HepG2 (cell line): Measurements from ENCODE around the gene TMEM80. TPM values are rescaled to one million over a fixed set of nuclear protein-coding genes. Genes with fewer than 3 reads are reported as not detected.
A peak's percentile ranks its signal among the peaks of the same experiment; 100 is the strongest.

Experiments
- ATAC-seq: fragments of 200-7000 bp; cut with Tn5 transposase; 3 replicates; pipeline ENCODE4 v1.9.1; 2020; ENCODE audit warnings: mild to moderate bottlenecking, moderate library complexity
- BruUV-seq: library from RNA; stranded (reverse); fragments of 400-500 nt; replicated peaks from 2 replicates; lab custom pipeline; 2021; lab: Mats Ljungman, UMichigan
- CTCF ChIA-PET: fragments of 300-600 bp; formaldehyde crosslinking; extraction: SDS; loops from one replicate; lab custom pipeline; 2021; ENCODE audit warnings: low total read pairs, inconsistent platforms, low intra/inter-chr PET ratio; lab: Yijun Ruan, JAX
- POLR2A ChIA-PET: fragments of 350-600 bp; sonication (Branson Sonifier 250); formaldehyde crosslinking; loops from one replicate; lab custom pipeline; 2020; ENCODE audit warnings: antibody characterized with exemption, inconsistent platforms; lab: Yijun Ruan, JAX
- DNase-seq: peaks from one replicate; pipeline ENCODE4 v3.0.0-alpha.2; 2015; ENCODE audit warnings: low spot score
- FAIRE-seq: peaks from 3 replicates; lab custom pipeline; 2011; peaks lifted over from hg19 to GRCh38; lab: Jason Lieb, UNC
- H2AFZ ChIP-seq: one replicate; pipeline ENCODE4 v1.6.1; 2011; ENCODE audit warnings: low read length, inconsistent platforms
- H3K27ac ChIP-seq: fragments of 300-600 bp; 3 replicates; pipeline ENCODE4 v1.8.0; 2011; ENCODE audit warnings: mixed run types, mild to moderate bottlenecking, mixed read lengths, low read length, inconsistent platforms; ENCODE audit not compliant: insufficient read depth; ENCODE audit errors: extremely low read length
- H3K27me3 ChIP-seq, 2 experiments: fragments of 200-600 bp in 1 of 2; 2 replicates in 1 of 2; 3 replicates in 1 of 2; pipeline versions ENCODE4 v1.6.0 to v1.8.0; 2011; ENCODE audit warnings: low read length in 2 of 2, mild to moderate bottlenecking in 2 of 2, moderate library complexity in 2 of 2, inconsistent platforms in 1 of 2; ENCODE audit not compliant: insufficient read depth in 2 of 2, control insufficient read depth in 1 of 2
- H3K36me3 ChIP-seq, 2 experiments: fragments of 200-600 bp in 1 of 2; replicated peaks in 1 of 2; 2 replicates in 1 of 2; 3 replicates in 1 of 2; pipeline versions ENCODE4 v1.5.1 to v1.8.0; 2011; ENCODE audit warnings: low read length in 2 of 2, inconsistent platforms in 1 of 2; ENCODE audit not compliant: insufficient read depth in 2 of 2, control insufficient read depth in 1 of 2
- H3K4me1 ChIP-seq: 2 replicates; pipeline ENCODE4 v1.5.1; 2012; ENCODE audit warnings: low read length, inconsistent platforms; ENCODE audit not compliant: insufficient read depth
- H3K4me2 ChIP-seq: 2 replicates; pipeline ENCODE4 v1.6.0; 2011; ENCODE audit warnings: low read depth, low read length, inconsistent platforms
- H3K4me3 ChIP-seq, 3 experiments: fragments of 200-600 bp in 1 of 3; sonication (generic), shearing (Covaris generic) in 1 of 3; replicated peaks in 1 of 3; 2 replicates each; pipeline ENCODE4 v1.5.1; 2011 to 2016; ENCODE audit warnings: low read length in 3 of 3, inconsistent platforms in 2 of 3, low read depth in 2 of 3, mild to moderate bottlenecking in 2 of 3, control low read depth in 1 of 3, mixed read lengths in 1 of 3; ENCODE audit not compliant: insufficient read depth in 1 of 3
- H3K79me2 ChIP-seq: one replicate; pipeline ENCODE4 v1.6.1; 2011; ENCODE audit warnings: low read length, inconsistent platforms; ENCODE audit not compliant: insufficient read depth
- H3K9ac ChIP-seq: 2 replicates; pipeline ENCODE4 v1.6.0; 2011; ENCODE audit warnings: mild to moderate bottlenecking, low read depth, low read length, inconsistent platforms; ENCODE audit not compliant: insufficient read depth
- H3K9me3 ChIP-seq: 2 replicates; pipeline ENCODE4 v1.5.1; 2012; ENCODE audit warnings: mild to moderate bottlenecking, low read length
- H4K20me1 ChIP-seq: 2 replicates; pipeline ENCODE4 v1.6.0; 2011; ENCODE audit warnings: inconsistent platforms, mild to moderate bottlenecking, low read length, moderate library complexity; ENCODE audit not compliant: insufficient read depth
- AGO2 ChIP-seq: fragments of 200-400 bp; formaldehyde crosslinking; optimal IDR thresholded peaks from 2 replicates; pipeline ENCODE3; 2017; ENCODE audit warnings: mild to moderate bottlenecking, low read depth, low read length, moderate library complexity
- ARID5B ChIP-seq: IDR thresholded peaks from 2 replicates; pipeline ENCODE4 v1.4.0; 2020; ENCODE audit warnings: mild to moderate bottlenecking, missing genetic modification reagents
- CEBPG ChIP-seq: IDR thresholded peaks from 2 replicates; pipeline ENCODE4 v1.6.1; 2016
- JUND ChIP-seq: sonication (generic); formaldehyde crosslinking; IDR thresholded peaks from 2 replicates; pipeline ENCODE4 v1.8.0; 2022; ENCODE audit warnings: mild to moderate bottlenecking, missing genetic modification reagents
- MNT ChIP-seq: fragments of 450-650 bp; IDR thresholded peaks from 2 replicates; pipeline ENCODE4 v1.6.1; 2016
- RBFOX2 ChIP-seq: fragments of 200-400 bp; formaldehyde crosslinking; IDR thresholded peaks from 2 replicates; pipeline ENCODE4 v1.6.1; 2017; ENCODE audit warnings: low read depth, mild to moderate bottlenecking, low read length
- U2AF1 ChIP-seq: fragments of 200-400 bp; formaldehyde crosslinking; optimal IDR thresholded peaks from 2 replicates; pipeline ENCODE3; 2017; ENCODE audit warnings: mild to moderate bottlenecking, low read depth, low read length
- ZXDC ChIP-seq: sonication (generic); formaldehyde crosslinking; IDR thresholded peaks from 2 replicates; pipeline ENCODE4 v1.5.0; 2020; ENCODE audit warnings: mild to moderate bottlenecking, missing genetic modification reagents
- WGBS: methylation state at CpG from one replicate; pipeline ENCODE4 v1.1.6; 2017; ENCODE audit warnings: low lambda C conversion rate; 5-methylcytosine and 5-hydroxymethylcytosine counted together
- in situ Hi-C: cut with HindIII; loops from 2 replicates; pipeline ENCODE4 v1.10.0; 2017; ENCODE audit warnings: low pct_unique_long_range_greater_than_20kb; ENCODE audit not compliant: extremely low pct_ligation_motif_present
- intact Hi-C: fragments of 100-400 bp; cut with micrococcal nuclease; formaldehyde crosslinking; loops from one replicate; pipeline ENCODE4 v1.10.0; 2022; ENCODE audit not compliant: unreplicated experiment
- polyA plus RNA-seq, 8 experiments: library from polyadenylated mRNA; depleted of rRNA in 3 of 8; stranded (reverse) in 7 of 8; unstranded in 1 of 8; fragments of >200 nt; fragmentation: Illumina TruSeq in 4 of 8; extraction: Trizol in 4 of 8; gene quantifications; 2 replicates each; pipeline versions ENCODE4 v1.2.1 to v1.2.3, GENCODE V29; 2011 to 2016; ENCODE audit warnings: low read depth in 4 of 8, missing spikeins in 1 of 8, mixed read lengths in 1 of 8; ENCODE audit not compliant: insufficient read depth in 1 of 8
- total RNA-seq, 5 experiments: library from RNA; depleted of rRNA; stranded (reverse); fragments of >200 nt; fragmentation: Illumina TruSeq; extraction: Trizol; gene quantifications; 2 replicates each; pipeline ENCODE4 v1.2.3, GENCODE V29; 2016; ENCODE audit warnings: low read depth in 1 of 5

Gene TMEM80
- total and polyA plus RNA-seq, 2 of the 13 experiments (the other 11 are each of a cell fraction or from before 2014, with no cell fraction given) = 5.6 to 17.1 TPM

- Histone ChIP-seq H3K9me3 (no peaks in the 10 kb centered on the region), H3K4me2 (no peak overlapping the region), H3K36me3 (peaks cover 17 to 57% of the 10 kb centered on the region in 2 experiments; a peak in 3 of 5 replicates), H4K20me1 (no peaks in the 10 kb centered on the region), H2AFZ (no peak overlapping the region), H3K27me3 (no peaks in the 10 kb centered on the region), H3K79me2 (no peaks in the 10 kb centered on the region), H3K4me3 (no peak overlapping the region), H3K4me1 (no peaks in the 10 kb centered on the region), H3K27ac (no peak overlapping the region), H3K9ac (no peak overlapping the region)
- ChIA-PET POLR2A (interaction anchor here (0.7 to 1.3 kb wide), 2 partner anchors 16 to 17 kb away, joined by 3 read pairs; partner anchors contain the start of gene TMEM80), CTCF (no interaction called here)
- in situ Hi-C loops (no loop called here), intact Hi-C loops (no loop called here)
- no peak for FAIRE-seq
- TF ChIP-seq RBFOX2 (0 out of 2 replicates have a peak, but pooled peaks have one; percentile 32), MNT (no peak), AGO2 (peak; percentile 64), U2AF1 (no peak)
- BruUV-seq = no TSS peak
- over 99% methylated on average over 23 of the region's 36 CpGs for WGBS
- DNase-seq = no peak
- ATAC-seq = no peak; the same call in 2 of the 3 replicates
Observed at GRCh38 chr11:679271-680207, 16.1 kb upstream of the TMEM80 start.

- Histone ChIP-seq H3K4me1 (no peaks in the 10 kb centered on the region), H2AFZ (no peak overlapping the region), H4K20me1 (no peaks in the 10 kb centered on the region), H3K27me3 (no peaks in the 10 kb centered on the region; a peak in 1 of 5 replicates), H3K79me2 (no peaks in the 10 kb centered on the region), H3K9ac (no peak overlapping the region), H3K4me3 (no peak overlapping the region), H3K9me3 (no peaks in the 10 kb centered on the region), H3K4me2 (no peak overlapping the region), H3K27ac (no peak overlapping the region), H3K36me3 (peaks cover 19 to 65% of the 10 kb centered on the region in 2 experiments; a peak in 4 of 5 replicates)
- no peak for DNase-seq
- BruUV-seq = no TSS peak
- ChIA-PET POLR2A (interaction anchor here (1.3 kb wide), 1 partner anchor 15 kb away, joined by 3 read pairs; the partner anchor contains the start of gene TMEM80), CTCF (no interaction called here)
- in situ Hi-C loops (no loop called here), intact Hi-C loops (no loop called here)
- ATAC-seq = no peak
- no peak for FAIRE-seq
- TF ChIP-seq JUND (no peak), CEBPG (CRISPR knock-in tag) (no peak), ARID5B (CRISPR knock-in tag) (no peak), ZXDC (CRISPR knock-in tag) (no peak), AGO2 (peak; percentile 66)
- 96% methylated on average over 13 of the region's 19 CpGs for WGBS
Observed at GRCh38 chr11:680476-680875, 15.1 kb upstream of the TMEM80 start.
